ENCODE measurements around the gene CRPPA. TPM values are rescaled to one million over a fixed set of nuclear protein-coding genes. Genes with fewer than 3 reads are reported as not detected.

Gene CRPPA
- total and polyA plus RNA-seq, 2 of the 13 experiments (the other 11 are each of a cell fraction or from before 2014, with no cell fraction given), result 0.16 to 1.3 TPM

GRCh38 chr7:16421333-16422102 is at the start of gene CRPPA (continued):
- TF ChIP-seq ZNF207 (IDR thresholded peaks at IDR 0.05; ENCODE audit: borderline replicate concordance) (no peak), ZNF331 (CRISPR knock-in tag; IDR thresholded peaks at IDR 0.05) (0 out of 2 replicates have a peak, but pooled peaks have one; percentile 9), POLR2AphosphoS5 (IDR thresholded peaks at IDR 0.05; ENCODE audit: low read depth, low read length) (peak; percentile 37; the same call in 1 of the 2 replicates), KAT7 (CRISPR knock-in tag; IDR thresholded peaks at IDR 0.05; ENCODE audit: borderline replicate concordance) (0 out of 2 replicates have a peak, but pooled peaks have one; percentile 31), ZNF276 (CRISPR knock-in tag; IDR thresholded peaks at IDR 0.05; ENCODE audit: low read depth) (no peak; the same call in 1 of the 2 replicates), ZNF614 (CRISPR knock-in tag; IDR thresholded peaks at IDR 0.05; ENCODE audit: borderline replicate concordance) (no peak), ZNF709 (CRISPR knock-in tag; IDR thresholded peaks at IDR 0.05) (peak; percentile 75; the same call in 1 of the 2 replicates), MTERF4 (CRISPR knock-in tag; IDR thresholded peaks at IDR 0.05) (no peak), SIN3B (IDR thresholded peaks at IDR 0.05; ENCODE audit: low read length) (no peak), ZNF20 (CRISPR knock-in tag; IDR thresholded peaks at IDR 0.05) (no peak), ZNF362 (CRISPR knock-in tag; IDR thresholded peaks at IDR 0.05; ENCODE audit: borderline replicate concordance) (no peak), ZNF431 (CRISPR knock-in tag; IDR thresholded peaks at IDR 0.05; ENCODE audit: borderline replicate concordance, low read depth) (no peak; the same call in 1 of the 2 replicates), ZNF703 (CRISPR knock-in tag; IDR thresholded peaks at IDR 0.05; ENCODE audit: borderline replicate concordance) (no peak), KLF11 (CRISPR knock-in tag; IDR thresholded peaks at IDR 0.05) (no peak), SETDB1 (CRISPR knock-in tag; IDR thresholded peaks at IDR 0.05; ENCODE audit: borderline replicate concordance) (no peak), THRA (CRISPR knock-in tag; IDR thresholded peaks at IDR 0.05; ENCODE audit: borderline replicate concordance) (0 out of 2 replicates have a peak, but pooled peaks have one; percentile 3), ELF3 (CRISPR knock-in tag; IDR thresholded peaks at IDR 0.05) (no peak), FOXA3 (CRISPR knock-in tag; IDR thresholded peaks at IDR 0.05) (no peak), SYNCRIP (IDR thresholded peaks at IDR 0.05; ENCODE audit: insufficient read depth, low read depth, low read length) (no peak), ZNF580 (CRISPR knock-in tag; IDR thresholded peaks at IDR 0.05; ENCODE audit: borderline replicate concordance, low read depth) (no peak), BRF2 (CRISPR knock-in tag; IDR thresholded peaks at IDR 0.05) (peak; percentile 62; the same call in 1 of the 2 replicates), TCF12 (IDR thresholded peaks at IDR 0.05) (no peak), TCF12 (CRISPR knock-in tag; IDR thresholded peaks at IDR 0.05) (no peak)
